ENCODE measurements around the gene DPEP1. TPM values are rescaled to one million over a fixed set of nuclear protein-coding genes. Genes with fewer than 3 reads are reported as not detected.
"Not testable (repeated sequence)": the region's sequence is repeated elsewhere in the genome, so short reads cannot be mapped to it uniquely, and the experiment has no call there.

DPEP1 gene
- total RNA-seq, 1 donor from 2014 or later, result 13.4 TPM

GRCh38 chr16:89661215-89661614, 47.8 kb downstream of the DPEP1 start:
- Mint-ChIP-seq H3K4me1 (ENCODE audit: unreplicated experiment) (peaks cover 7% of the 10 kb centered on the region), H3K27me3 (no peaks in the 10 kb centered on the region), H3K36me3 (peaks cover 34% of the 10 kb centered on the region), H3K4me3 (peak overlapping the region; percentile 24), H3K9me3 (no peaks in the 10 kb centered on the region), H3K27ac (no peak overlapping the region)
- TF ChIP-seq CTCF (conservative IDR thresholded peaks at IDR 0.05), result no peak
- no peak for DNase-seq (ENCODE audit: extremely low spot score, unreplicated experiment)

- H3K36me3 Mint-ChIP-seq, result peaks cover 36% of the 10 kb centered on the region
- not testable (repeated sequence) for H3K4me1 Mint-ChIP-seq (ENCODE audit: unreplicated experiment); H3K9me3 Mint-ChIP-seq; DNase-seq (ENCODE audit: extremely low spot score, unreplicated experiment); H3K27ac Mint-ChIP-seq; H3K27me3 Mint-ChIP-seq; H3K4me3 Mint-ChIP-seq
These were observed 50.8 kb downstream of the DPEP1 start for GRCh38 chr16:89664238-89664637.

DNA sequence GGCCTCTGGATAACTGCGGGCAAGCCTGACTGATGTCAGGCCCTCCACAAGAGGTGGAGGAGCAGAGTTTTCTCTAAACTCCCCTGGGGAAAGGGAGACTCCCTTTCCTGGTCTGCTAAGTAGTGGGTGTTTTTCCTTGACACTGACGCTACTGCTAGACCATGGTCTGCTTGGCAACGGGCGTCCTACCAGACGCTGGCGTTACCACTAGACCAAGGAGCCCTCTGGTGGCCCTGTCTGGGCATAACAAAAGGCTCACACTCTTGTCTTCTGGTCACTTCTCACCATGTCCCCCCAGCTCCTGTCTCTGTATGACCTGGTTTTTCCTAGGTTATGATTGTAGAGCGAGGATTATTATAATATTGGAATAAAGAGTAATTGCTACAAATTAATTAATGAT, 53.6 kb downstream of the DPEP1 start:
- H3K27me3 Mint-ChIP-seq; H3K4me3 Mint-ChIP-seq; DNase-seq (ENCODE audit: extremely low spot score, unreplicated experiment); H3K9me3 Mint-ChIP-seq; H3K27ac Mint-ChIP-seq; H3K4me1 Mint-ChIP-seq (ENCODE audit: unreplicated experiment): not testable (repeated sequence)
- peak; percentile 53 for TF ChIP-seq CTCF (conservative IDR thresholded peaks at IDR 0.05)
- H3K36me3 Mint-ChIP-seq, result peaks cover 23% of the 10 kb centered on the region

- no peak overlapping the region for H3K27ac Mint-ChIP-seq
- H3K4me3 Mint-ChIP-seq, result no peak overlapping the region
- DNase-seq (ENCODE audit: extremely low spot score, unreplicated experiment), result no peak
- H3K9me3 Mint-ChIP-seq, result no peaks in the 10 kb centered on the region
- no peak for TF ChIP-seq CTCF (conservative IDR thresholded peaks at IDR 0.05)
- no peaks in the 10 kb centered on the region for H3K4me1 Mint-ChIP-seq (ENCODE audit: unreplicated experiment)
- no peaks in the 10 kb centered on the region for H3K27me3 Mint-ChIP-seq
- H3K36me3 Mint-ChIP-seq, result peaks cover 23% of the 10 kb centered on the region
These were observed 54.2 kb downstream of the DPEP1 start for GRCh38 chr16:89667633-89668032.

DNA sequence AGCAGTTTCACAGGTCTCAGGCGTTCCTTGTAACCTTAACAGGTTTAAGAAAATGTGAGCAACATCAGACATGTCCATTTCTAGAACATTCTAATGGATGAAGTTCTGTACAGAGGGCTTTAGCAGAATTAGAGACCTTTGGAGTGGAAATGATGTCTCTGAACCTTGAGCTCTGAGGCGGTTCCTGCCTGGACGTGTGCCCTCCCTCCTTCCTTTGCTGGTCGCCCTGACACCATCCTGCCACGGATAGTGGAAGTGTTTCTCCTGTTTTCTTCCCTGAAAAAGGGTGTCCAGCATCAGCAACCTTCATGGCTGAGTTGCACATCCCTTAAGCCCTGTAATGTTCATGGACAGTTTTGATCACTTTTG, 55.3 kb downstream of the DPEP1 start:
- no peak for DNase-seq (ENCODE audit: extremely low spot score, unreplicated experiment)
- H3K4me3 Mint-ChIP-seq, result no peak overlapping the region
- peaks cover 16% of the 10 kb centered on the region for H3K36me3 Mint-ChIP-seq
- no peak overlapping the region for H3K27ac Mint-ChIP-seq
- no peaks in the 10 kb centered on the region for H3K27me3 Mint-ChIP-seq
- no peaks in the 10 kb centered on the region for H3K4me1 Mint-ChIP-seq (ENCODE audit: unreplicated experiment)
- H3K9me3 Mint-ChIP-seq, result no peaks in the 10 kb centered on the region
- TF ChIP-seq CTCF (conservative IDR thresholded peaks at IDR 0.05), result no peak

DNA sequence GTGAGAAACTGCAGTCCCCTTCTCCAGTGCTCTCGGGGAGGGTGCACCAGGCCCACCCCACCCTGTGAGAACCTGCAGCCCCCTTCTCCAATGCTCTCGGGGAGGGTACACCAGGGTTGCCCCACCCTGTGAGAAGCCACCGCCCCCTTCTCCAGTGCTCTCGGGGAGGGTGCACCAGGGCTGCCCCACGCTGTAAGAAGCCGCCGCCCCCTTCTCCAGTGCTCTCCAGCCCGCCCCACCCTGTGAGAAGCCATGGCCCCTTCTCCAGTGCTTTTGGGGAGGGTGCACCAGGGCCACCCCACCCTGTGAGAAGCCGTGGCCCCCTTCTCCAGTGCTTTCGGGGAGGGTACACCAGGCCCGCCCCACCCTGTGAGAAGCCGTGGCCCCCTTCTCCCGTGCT, 56.3 kb downstream of the DPEP1 start:
- Mint-ChIP-seq H3K27me3 (no peaks in the 10 kb centered on the region), H3K4me1 (ENCODE audit: unreplicated experiment) (no peaks in the 10 kb centered on the region), H3K36me3 (peaks cover 12% of the 10 kb centered on the region), H3K4me3 (no peak overlapping the region), H3K9me3 (no peaks in the 10 kb centered on the region), H3K27ac (no peak overlapping the region)
- no peak for DNase-seq (ENCODE audit: extremely low spot score, unreplicated experiment)
- TF ChIP-seq CTCF (conservative IDR thresholded peaks at IDR 0.05), result no peak
